Inferior parietal cortex (tissue), 1 donor: ENCODE results near the gene SNX18.
"Not testable (repeated sequence)": the region's sequence is repeated elsewhere in the genome, so short reads cannot be mapped to it uniquely, and the experiment has no call there.

Experiments
- DNase-seq: peaks from one replicate; pipeline ENCODE4 v3.0.0-alpha.2; 2016; ENCODE audit errors: extremely low spot score

SNX18 gene

DNA sequence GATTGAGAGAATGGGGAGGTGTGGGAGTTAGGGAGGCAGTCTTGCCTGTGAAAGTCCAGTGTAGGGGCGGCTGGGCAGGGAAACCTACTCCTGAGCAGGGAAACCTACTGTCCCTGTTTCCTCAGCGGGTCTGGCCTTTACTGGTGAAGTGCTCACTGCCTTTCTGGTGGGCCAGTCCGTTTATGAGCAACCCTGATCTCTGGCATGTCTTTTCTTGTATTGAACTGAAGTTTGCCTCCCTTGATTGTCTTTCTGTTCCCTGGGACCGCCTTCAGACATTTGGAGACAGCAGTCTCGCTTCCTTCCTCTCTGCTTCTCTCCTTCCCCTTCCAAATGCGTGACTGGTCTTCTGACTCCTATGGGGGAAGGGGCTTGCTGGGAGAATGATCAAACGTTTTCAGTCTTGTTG is 2.9 kb downstream of the SNX18 start:
- DNase-seq: no peak

DNA sequence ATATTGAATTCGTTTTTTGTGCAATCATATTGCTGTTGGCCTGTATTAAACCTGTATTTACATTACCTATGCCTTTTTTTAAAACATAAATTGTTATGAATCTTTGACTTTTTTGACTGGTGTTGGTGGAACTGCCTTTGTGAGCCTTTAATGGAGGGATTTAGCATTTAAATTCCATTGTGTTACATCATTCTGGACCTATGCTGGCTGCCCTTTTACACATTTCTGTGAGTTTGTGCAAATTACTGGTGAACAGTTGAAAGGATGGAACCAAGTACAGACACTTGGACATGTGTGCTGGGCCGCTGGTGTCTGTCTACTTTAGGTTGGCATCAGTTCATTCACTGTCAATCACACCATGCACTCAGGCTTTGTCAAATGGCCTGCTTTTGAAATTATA is 3.4 kb downstream of the SNX18 start:
- no peak for DNase-seq

DNA sequence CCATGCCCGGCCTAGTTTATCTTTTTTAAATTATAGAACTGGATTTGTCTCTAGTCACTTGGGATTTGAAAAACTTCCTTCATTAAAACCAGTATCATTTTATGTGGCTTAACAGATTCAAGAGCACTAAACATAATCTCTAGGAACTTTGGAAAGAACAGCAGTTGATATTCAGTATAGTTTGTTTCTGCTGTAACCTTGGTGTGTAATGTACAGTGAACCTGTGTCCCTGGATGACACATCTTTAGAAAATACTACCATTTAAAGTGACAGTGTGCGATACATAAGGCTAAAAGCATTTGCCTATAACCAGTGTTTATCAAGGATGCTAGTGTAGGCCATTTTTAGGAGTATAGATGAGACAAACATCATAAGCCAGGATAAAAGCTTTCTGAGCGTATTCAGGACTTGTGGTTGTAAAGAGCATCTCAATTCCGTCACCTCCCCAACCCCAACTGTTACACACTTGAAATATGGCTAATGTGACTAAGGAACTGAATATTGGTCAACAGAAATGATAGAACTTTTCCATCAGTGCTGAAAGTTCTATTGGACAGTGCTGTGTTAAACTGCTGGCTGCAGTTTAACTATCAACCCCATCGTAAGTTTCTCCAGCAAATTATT is 4.4 kb downstream of the SNX18 start:
- DNase-seq: no peak

DNA sequence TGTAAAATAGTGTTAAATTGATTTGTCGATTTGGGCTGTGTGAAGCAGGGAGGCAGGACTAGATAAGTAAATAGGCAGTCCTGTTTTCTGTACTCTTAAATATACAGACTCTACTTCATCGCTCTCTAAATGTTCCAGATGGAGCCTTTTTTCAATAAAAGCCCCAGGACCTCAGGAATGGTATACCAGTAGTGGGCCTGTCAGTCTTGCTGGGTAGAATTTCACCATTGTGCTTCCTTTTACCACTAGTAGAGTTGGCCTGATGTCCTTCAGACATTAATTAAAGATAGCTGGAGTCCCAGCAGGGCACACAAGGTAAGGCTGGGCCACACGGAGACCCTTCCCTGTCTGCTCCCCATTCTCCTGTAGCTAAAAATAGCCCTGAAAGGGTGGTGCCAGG is 6.0 kb downstream of the SNX18 start:
- no peak for DNase-seq

DNA sequence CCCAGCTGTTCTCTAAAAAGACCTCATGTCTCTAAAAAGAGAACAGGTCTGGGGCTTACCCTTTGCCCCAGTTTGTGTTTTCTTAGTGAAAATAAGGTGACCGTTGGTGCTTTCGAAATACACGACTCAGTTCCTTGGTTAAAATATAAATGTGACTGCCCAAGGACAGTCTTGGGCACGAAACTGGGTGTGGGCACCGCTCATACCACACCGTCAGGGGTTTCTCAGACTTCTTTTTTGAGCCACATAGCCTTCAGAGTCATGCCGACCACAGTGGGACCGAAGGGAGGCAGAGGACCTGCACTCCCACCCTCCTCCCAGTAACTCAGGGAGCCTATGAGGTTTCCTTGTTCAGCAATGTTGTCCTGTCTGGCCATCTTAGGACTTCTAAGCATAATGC is 6.5 kb downstream of the SNX18 start:
- DNase-seq: no peak

DNA sequence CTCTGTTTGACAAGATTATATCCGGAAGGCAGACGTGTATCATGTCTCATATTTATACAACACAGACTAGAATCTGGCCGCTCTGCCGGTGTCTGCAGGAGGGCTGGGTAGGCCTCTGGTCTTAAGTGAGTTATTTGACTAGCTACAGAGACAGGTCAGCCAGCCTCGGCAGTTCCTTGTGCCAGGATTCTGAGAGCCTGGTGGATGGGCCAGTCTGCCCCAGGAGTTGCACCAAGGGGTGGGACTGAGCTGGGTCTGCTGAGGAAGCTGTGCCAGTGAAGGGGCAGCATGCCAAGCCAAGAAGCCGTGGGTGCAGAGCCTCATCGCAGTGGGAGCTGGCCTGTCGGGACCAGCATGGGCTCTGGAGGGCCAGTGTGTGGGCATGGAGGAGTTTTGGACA is 7.1 kb downstream of the SNX18 start:
- DNase-seq: no peak

DNA sequence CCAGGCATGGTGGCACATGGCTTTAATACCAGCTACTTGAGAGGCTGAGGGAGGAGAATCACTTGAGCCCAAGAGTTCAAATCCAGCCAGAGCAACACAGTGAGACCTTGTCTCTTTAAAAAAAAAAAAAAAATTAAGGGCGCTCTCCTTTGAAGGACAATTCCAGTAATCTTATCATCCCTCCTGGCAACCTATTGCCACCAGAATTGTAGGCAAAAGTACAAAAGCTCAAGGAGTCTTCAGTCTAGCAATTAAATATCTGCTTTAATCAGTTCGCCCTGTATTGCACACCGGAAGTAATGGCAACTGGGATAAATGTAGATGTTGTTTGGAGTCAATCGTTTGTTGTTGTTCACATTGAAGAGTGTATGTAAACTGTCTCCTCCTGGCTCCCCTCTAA is 7.7 kb downstream of the SNX18 start:
- DNase-seq: no peak

DNA sequence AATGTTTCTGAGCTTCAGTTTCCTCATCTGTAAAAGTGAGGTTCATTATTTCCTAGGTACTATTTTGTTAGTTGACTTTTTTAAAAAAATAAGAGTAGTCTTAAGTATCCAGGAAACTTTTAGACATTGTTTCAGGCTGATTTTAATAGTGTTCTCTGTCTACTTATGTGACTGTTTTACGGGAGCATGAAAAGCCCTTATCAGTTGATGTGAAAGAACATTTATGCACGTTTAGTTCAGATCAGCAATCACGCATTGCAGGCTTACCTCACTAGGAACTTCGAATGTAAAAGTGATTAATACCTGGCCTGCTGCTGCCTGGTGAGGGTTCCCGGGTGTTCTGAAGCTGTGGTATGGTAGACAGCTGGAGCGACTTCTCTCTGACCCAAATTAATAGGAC is 8.1 kb downstream of the SNX18 start:
- no peak for DNase-seq

DNA sequence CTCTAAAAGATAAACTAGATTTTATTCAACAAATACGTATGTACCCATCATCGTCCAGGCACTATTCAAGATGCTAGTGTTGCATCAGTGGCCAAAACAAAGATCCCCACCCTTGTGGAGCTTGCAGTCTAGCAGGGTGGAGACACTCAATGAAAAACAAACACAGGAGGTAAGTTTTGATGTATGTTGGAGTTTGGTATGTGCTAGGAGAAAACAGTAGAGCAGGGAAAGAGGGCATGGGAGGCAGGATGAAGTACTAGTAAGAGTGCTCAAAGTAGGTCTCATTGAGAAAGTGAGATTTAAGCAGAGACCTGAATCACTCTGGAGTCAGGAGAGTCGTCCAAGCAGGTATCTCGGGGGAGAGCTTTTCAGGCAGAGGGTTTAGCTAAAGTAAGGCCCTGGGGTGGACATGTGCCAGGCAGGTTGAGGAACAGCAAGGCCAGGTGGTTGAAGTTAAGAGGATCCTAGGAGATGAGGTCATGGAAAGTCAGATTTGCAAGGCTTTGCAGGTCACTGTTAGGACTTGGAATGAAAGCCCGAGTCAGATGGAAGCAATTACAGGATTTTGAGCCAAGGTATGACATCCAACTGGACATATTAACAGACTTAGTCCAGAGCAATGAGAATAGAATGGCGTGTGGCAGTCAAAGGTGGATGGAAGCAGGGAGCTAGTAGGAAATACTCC is 9.2 kb downstream of the SNX18 start:
- no peak for DNase-seq

DNA sequence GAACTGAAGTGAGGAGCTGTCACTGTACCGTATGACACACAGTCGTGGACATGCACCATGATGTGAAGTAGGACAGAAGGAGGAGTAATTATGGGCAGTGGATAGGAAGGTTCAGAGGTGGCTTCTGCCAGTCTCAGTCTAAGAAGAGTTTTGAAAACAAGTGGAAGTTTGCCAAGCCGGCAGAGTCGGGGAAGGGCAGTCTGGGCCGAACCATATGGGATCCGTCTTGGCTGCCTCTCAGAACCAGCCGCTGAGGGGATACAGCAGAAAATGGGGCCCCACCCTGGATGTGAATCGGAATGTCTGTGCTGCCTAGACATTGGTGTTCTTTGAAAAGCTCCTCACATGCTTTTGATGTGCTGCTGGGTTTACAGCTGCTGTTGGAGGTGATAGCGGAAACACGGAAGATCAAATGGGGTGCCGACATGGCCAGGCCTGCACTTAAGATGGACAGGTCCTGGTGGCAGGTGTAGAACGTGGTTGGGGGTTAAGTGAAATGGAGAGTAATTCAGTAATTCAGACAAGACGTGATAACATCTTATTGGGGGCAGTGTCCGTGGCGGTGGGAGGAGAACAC is 11.2 kb downstream of the SNX18 start:
- DNase-seq: no peak

DNA sequence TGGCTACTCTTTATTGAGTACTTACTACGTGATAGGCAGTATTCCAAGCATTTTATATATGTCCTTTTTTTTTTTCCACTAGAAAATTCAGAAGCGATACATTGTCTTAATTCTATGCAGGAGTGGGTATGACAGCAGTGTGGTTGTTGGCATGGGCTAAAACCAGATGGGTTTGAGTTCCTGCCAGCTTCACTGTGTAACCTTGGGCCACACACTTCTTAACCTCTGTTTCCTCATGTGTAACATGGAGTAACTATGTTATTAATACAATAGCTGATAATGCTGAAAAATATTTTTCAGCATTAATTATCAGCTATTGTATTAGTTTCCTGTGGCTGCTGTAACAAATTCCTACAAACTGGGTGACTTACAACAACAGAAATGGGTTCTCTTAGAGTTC is 12.0 kb downstream of the SNX18 start:
- no peak for DNase-seq

DNA sequence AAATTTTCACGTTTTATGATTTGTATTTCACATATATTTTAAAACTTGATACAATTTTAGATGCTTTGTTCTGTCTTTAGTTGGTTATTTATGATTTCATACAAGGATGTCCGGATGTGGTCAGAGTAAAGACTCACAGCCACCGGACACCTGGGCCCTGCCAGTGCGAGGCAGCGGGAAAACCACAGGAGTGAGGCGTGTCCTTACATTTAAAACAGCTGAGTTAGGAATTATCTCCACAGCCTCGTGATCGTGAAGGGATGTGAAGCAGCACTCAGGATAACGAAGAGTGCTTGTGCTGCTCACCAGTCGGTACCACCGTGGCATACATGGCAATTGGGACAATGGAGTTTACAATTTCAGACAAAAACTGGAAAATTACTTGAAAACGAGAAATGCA is 14.0 kb downstream of the SNX18 start:
- DNase-seq: no peak

DNA sequence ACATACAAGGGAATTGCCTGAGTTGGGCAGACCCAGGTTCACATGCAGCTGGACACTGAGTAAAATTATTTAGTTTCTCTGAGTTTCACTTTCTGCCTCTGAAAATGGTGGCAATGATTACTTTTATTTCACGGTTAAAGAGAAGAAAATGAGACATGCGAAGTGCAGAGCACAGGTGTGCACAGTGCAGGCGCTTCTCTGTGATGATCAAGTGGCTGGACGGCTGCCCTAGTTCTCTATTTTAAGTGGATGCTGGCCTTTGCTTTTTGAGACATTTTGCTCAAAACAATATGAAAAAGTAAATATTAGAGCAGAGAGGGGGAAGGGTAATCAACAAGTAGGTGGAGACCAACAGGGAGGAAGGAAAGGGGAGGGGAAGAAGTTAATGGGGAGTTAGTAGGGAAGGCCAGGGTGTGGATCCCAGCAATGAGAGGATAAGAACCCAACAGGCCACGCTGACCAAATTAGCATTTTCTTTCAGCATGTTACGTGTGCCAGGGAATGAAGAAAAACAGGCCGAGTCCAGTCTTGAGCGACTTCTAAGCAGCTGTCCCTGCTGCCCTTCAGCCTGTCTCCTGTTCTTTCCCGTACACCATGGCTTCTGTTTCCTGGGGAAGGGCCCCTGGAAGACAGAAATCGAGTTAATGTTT is 16.1 kb downstream of the SNX18 start:
- DNase-seq: no peak

DNA sequence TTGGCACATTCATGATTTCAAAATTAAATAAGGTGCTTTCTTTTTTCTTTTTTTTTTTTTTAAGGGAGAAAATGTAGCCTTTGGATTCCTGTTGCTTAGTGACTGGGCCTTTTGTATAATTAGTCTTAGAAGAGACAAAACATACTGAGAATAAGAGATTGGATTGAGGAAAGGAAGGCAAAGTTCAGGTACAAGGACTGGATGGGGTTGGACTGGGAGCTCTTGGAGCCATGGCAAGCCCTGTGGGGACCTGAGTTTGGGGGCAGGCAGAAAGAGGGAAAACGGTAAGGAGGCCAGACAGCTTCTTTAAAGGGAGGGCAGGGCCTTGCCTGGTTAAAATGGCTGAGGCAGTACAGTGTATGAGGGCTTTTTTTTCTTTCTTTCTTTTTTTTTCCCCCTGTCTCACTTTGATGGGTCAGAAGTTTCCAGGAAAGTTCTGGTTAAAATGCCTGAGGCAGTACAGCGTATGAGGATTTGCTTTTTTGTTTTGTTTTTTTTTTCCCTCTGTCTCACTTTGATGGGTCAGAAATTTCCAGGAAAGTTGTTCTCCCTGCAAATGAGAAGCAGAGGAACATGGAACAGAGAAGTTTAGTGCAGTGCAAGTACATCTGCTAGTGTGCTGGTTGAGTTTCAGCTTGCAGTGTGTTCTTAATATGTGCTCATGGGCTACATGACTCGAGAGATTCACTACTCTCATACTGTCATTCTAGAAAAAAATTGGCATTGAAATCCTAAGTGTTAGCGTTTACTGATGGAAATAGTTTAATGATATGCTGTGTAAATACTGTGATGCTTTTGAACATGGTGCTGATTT is 16.8 kb downstream of the SNX18 start:
- no peak for DNase-seq

DNA sequence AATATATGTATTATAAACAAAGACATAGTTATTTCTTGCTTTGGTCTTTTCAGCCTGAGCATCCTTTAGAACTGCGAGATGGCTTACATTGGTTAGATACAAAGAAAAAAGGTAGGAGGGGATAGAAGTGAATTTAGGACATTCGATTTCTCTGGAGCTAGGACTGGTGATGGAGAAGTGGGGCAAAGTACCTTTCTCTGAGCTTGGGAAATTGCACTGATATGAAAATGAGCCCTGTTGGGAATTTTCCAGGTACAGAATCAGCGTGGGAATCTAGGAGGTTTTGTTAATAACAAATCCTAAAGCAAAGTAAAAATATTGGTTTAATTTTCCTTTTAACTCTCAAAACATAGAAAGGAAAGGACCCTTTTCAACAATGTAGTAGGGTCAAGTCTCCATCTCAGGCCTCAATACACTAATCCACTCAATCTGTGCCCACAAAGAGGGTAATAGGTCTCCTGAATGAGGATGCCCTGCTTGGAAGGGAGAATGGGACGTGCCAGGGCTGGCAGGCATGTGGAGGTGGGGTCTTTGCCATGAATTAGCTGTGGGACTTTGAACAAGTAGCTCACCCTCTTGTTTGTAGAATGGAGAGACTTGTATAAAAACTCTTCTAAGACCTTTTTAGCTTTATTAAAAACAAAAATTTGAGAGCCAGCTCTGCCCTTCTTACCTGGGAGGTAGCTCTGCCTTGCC is 17.7 kb downstream of the SNX18 start:
- no peak for DNase-seq

DNA sequence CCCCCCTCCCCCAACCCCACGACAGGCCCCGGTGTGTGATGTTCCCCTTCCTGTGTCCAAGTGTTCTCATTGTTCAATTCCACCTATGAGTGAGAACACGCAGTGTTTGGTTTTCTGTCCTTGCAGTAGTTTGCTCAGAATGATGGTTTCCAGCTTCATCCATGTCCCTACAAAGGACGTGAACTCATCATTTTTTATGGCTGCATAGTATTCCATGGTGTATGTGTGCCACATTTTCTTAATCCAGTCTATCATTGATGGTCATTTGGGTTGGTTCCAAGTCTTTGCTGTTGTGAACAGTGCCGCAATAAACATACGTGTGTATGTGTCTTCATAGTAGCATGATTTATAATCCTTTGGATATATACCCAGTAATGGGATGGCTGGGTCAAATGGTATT is 18.8 kb downstream of the SNX18 start:
- DNase-seq: not testable (repeated sequence)

DNA sequence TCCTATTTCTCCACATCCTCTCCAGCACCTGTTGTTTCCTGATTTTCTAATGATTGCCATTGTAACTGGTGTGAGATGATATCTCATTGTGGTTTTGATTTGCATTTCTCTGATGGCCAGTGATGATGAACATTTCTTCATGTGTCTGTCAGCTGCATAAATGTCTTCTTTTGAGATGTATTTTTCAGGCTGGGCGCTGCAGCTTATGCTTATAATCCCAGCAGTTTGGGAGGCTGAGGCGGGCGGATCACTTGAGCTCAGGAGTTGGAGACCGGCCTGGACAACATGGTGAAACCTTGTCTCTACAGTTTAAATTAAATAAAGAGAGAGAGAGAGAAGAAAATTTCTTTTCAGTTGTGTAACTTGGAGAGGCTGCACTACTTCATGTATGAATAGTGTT is 19.3 kb downstream of the SNX18 start:
- not testable (repeated sequence) for DNase-seq

DNA sequence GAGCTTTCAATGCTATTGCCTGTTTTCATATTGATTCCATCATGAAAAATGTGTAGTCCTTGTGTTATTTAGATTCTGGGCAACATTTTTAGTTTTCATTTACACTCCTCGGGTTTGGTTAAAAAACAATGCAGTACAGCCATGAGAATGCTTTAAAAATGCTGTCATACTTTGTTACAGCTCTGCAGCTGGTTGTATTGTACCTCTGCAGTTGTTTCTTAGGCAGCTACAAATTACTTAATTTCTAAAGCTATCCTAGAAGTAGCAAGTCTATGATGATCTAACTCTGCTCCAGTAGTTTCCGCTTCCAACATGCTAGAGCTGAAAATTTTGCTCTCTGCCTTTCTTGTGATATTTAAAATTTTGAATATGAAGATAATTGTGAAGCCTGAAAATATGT is 20.2 kb downstream of the SNX18 start:
- DNase-seq: no peak

DNA sequence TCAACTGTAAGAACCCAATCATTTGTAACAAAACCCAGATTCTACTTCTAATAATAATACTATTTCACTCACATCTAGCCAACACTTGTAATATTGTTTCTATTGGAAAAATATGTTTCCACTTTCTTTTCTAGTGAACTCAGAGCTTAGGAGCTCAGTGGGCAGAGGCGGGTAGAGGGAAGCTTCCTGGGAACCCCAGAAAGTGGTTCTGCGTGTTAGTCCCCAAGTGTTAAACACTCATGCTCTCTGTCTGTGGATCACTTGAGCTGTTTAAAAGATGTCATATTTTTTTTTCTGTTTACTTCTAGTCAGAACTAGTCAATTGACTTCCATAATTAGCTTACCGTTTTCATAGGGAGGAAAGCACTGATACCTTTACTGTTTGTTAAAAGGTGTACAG is 20.6 kb downstream of the SNX18 start:
- no peak for DNase-seq

DNA sequence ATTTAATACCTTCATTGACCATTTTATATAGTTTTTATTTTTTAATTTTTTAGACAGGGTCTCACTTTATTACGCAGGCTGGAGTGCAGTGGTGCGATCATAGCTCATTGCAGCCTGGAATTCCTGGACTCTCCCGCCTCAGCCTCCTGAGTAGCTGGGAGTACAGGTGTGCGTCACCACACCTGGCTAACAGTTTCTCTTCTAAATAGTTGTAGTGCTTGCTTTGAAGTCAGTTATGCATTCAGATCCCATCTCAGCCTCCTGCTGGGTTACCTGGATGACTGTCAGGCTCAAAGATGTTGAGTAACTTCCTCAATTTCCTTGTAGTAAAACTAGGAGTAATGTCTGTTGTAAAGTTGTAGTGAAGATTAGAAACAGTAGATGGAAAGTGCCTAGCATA is 21.4 kb downstream of the SNX18 start:
- no peak for DNase-seq

DNA sequence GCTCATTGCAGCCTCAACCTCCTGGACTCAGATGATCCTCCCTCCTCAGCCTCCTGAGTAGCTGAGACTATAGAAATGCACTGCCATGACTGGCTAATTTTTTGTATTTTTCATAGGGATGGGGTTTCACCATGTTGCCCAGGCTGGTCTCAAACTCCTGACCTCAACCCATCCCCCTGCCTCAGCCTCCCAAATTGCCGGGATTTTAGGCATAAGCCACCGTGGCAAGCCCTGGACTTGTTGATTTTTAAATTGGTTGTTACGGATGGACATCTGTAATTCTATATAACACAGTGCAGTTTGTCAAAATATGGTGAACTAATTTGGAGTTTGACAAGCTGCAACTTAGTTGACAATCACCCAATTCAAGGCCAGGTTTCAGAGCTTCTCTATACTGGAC is 22.7 kb downstream of the SNX18 start:
- DNase-seq: no peak
